ENCODE results near the gene EDA. TPM values are rescaled to one million over a fixed set of nuclear protein-coding genes. Genes with fewer than 3 reads are reported as not detected.

The EDA gene
- total RNA-seq, 2 donors from 2014 or later = 8.1 to 10.1 TPM

GRCh38 chrX:70029863-70030262, 413.9 kb downstream of the EDA start:
- intact Hi-C loops (cut with DNase I) = loop anchor here (5.0 kb wide), 1 partner anchor 493 kb away; no protein-coding TSS in a partner anchor
- no peaks in the 10 kb centered on the region for H3K9me3 ChIP-seq
- 49% methylated on average over 3 of the region's 4 CpGs for WGBS
- H3K27ac ChIP-seq = no peak overlapping the region
- H3K36me3 ChIP-seq = no peaks in the 10 kb centered on the region
- no peaks in the 10 kb centered on the region for H3K4me1 ChIP-seq (replicated peaks)
- H3K27me3 ChIP-seq (replicated peaks; ENCODE audit: insufficient read depth) = no peaks in the 10 kb centered on the region
- no peak overlapping the region for H3K4me3 ChIP-seq
- DNase-seq (ENCODE audit: low spot score) = no peak
- TF ChIP-seq POLR2A (IDR thresholded peaks at IDR 0.05) = no peak
- no peak for TF ChIP-seq POLR2AphosphoS5 (IDR thresholded peaks at IDR 0.05)
- no peak for TF ChIP-seq CTCF (IDR thresholded peaks at IDR 0.05)

- TF ChIP-seq POLR2A (IDR thresholded peaks at IDR 0.05) = no peak
- peak in 3 of 4 experiments; percentile 32 to 57 (median 49) for TF ChIP-seq CTCF (IDR thresholded peaks at IDR 0.05)
- H3K4me3 ChIP-seq = no peak overlapping the region
- intact Hi-C loops (cut with DNase I) = loop anchor here (5.0 kb wide), 1 partner anchor 493 kb away; no protein-coding TSS in a partner anchor
- no peak overlapping the region for H3K27ac ChIP-seq
- no peaks in the 10 kb centered on the region for H3K4me1 ChIP-seq (replicated peaks)
- 7% methylated on average over 4 of the region's 4 CpGs for WGBS
- H3K9me3 ChIP-seq = no peaks in the 10 kb centered on the region
- no peaks in the 10 kb centered on the region for H3K36me3 ChIP-seq
- H3K27me3 ChIP-seq (replicated peaks; ENCODE audit: insufficient read depth) = no peaks in the 10 kb centered on the region
- peak; percentile 8 for DNase-seq (ENCODE audit: low spot score)
These were observed 414.4 kb downstream of the EDA start for GRCh38 chrX:70030301-70030767.

GRCh38 chrX:70032792-70033191, 416.9 kb downstream of the EDA start:
- no peak for DNase-seq (ENCODE audit: low spot score)
- H3K27me3 ChIP-seq (replicated peaks; ENCODE audit: insufficient read depth) = no peaks in the 10 kb centered on the region
- intact Hi-C loops (cut with DNase I) = loop anchor here (5.0 kb wide), 1 partner anchor 495 kb away; no protein-coding TSS in a partner anchor
- no peak for TF ChIP-seq CTCF (IDR thresholded peaks at IDR 0.05)
- TF ChIP-seq POLR2AphosphoS5 (IDR thresholded peaks at IDR 0.05) = no peak
- H3K9me3 ChIP-seq = no peaks in the 10 kb centered on the region
- no peaks in the 10 kb centered on the region for H3K36me3 ChIP-seq
- H3K4me3 ChIP-seq = no peak overlapping the region
- no peaks in the 10 kb centered on the region for H3K4me1 ChIP-seq (replicated peaks)
- no peak overlapping the region for H3K27ac ChIP-seq
- 31% methylated on average over 2 of the region's 2 CpGs for WGBS

GRCh38 chrX:70033348-70034051, 417.6 kb downstream of the EDA start:
- 63% methylated on average over 10 of the region's 10 CpGs for WGBS
- Histone ChIP-seq H3K36me3 (no peaks in the 10 kb centered on the region), H3K4me3 (no peak overlapping the region), H3K4me1 (replicated peaks) (no peaks in the 10 kb centered on the region), H3K9me3 (no peaks in the 10 kb centered on the region), H3K27me3 (replicated peaks; ENCODE audit: insufficient read depth) (no peaks in the 10 kb centered on the region), H3K27ac (no peak overlapping the region)
- TF ChIP-seq POLR2AphosphoS5 (IDR thresholded peaks at IDR 0.05) (no peak), CTCF (IDR thresholded peaks at IDR 0.05) (peak in 3 of 4 experiments; percentile 25 to 43 (median 43)), POLR2A (IDR thresholded peaks at IDR 0.05) (no peak)
- DNase-seq (ENCODE audit: low spot score) = no peak
- intact Hi-C loops (cut with DNase I) = loop anchor here (5.0 kb wide), 1 partner anchor 496 kb away; no protein-coding TSS in a partner anchor

- intact Hi-C loops (cut with DNase I) = loop anchor here (5.0 kb wide), 1 partner anchor 497 kb away; no protein-coding TSS in a partner anchor
- DNase-seq (ENCODE audit: low spot score) = no peak
- Histone ChIP-seq H3K4me1 (replicated peaks) (no peaks in the 10 kb centered on the region), H3K4me3 (no peak overlapping the region), H3K27ac (no peak overlapping the region), H3K36me3 (no peaks in the 10 kb centered on the region), H3K9me3 (no peaks in the 10 kb centered on the region), H3K27me3 (replicated peaks; ENCODE audit: insufficient read depth) (no peaks in the 10 kb centered on the region)
- WGBS = 71% methylated on average over 4 of the region's 4 CpGs
- TF ChIP-seq POLR2A (IDR thresholded peaks at IDR 0.05) = no peak
- no peak for TF ChIP-seq CTCF (IDR thresholded peaks at IDR 0.05)
- TF ChIP-seq POLR2AphosphoS5 (IDR thresholded peaks at IDR 0.05) = no peak
These were observed 418.7 kb downstream of the EDA start for GRCh38 chrX:70034646-70035045.
